HG03139 (cell line): ENCODE data around the gene CHAT.

Source experiments
- ATAC-seq: cut with Tn5 transposase; IDR thresholded peaks from one replicate; pipeline ENCODE4 v1.9.1; 2021; ENCODE audit not compliant: unreplicated experiment

CHAT gene

DNA sequence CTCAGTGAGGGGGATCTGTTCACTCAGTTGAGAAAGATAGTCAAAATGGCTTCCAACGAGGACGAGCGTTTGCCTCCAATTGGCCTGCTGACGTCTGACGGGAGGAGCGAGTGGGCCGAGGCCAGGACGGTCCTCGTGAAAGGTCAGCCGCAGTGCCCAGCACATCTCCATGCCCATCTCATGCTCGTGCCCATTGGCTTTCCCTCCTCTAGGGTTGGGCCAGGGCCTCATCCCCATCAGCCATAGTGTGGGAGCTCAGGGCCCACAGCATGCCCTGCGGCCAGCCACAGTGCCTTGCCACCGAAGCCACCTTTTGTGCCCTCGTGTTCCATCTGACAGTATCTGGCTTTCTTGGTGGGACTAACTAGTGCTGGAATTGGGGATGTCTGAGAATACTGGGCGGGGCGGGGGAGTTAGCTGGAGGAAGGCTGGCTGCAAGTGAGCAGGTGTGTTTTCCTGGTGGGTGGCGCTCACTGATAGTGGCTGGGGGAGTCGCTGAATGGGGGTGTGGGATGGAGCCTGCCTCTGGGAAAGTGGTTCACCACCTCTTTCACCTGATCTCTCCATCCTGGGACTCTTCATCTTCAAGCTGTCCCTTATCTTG is 13.9 kb downstream of the CHAT start:
- no peak for ATAC-seq

- ATAC-seq, result no peak
Measured at GRCh38 chr10:49628599-49628998, 14.8 kb downstream of the CHAT start.

- no peak for ATAC-seq
Measured at GRCh38 chr10:49629431-49629881, 15.6 kb downstream of the CHAT start.

DNA sequence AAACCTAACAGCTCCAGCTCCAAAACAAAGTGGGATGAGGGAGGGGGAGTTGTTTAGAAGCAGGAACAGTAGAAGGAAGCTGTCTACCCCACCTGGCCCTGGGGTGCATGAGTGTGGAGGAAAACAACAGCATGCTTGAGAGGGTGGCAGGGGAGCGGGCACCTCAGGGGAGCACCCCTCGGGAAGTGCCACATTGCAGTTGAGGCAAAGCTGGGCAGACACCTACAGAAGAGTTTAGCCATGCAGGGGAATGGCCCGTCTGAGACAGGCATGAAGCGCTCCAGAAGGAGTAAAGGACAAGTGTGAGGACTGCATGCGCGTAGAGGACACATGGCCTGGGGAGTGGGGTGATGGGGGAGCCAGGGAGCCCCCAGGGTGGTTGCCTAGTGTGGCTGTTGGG is 18.1 kb downstream of the CHAT start:
- ATAC-seq, result no peak

GRCh38 chr10:49632406-49633317 is 18.8 kb downstream of the CHAT start:
- no peak for ATAC-seq

GRCh38 chr10:49633327-49634068 is 19.7 kb downstream of the CHAT start:
- no peak for ATAC-seq

- no peak for ATAC-seq
Measured at GRCh38 chr10:49634069-49634660, 20.3 kb downstream of the CHAT start.

DNA sequence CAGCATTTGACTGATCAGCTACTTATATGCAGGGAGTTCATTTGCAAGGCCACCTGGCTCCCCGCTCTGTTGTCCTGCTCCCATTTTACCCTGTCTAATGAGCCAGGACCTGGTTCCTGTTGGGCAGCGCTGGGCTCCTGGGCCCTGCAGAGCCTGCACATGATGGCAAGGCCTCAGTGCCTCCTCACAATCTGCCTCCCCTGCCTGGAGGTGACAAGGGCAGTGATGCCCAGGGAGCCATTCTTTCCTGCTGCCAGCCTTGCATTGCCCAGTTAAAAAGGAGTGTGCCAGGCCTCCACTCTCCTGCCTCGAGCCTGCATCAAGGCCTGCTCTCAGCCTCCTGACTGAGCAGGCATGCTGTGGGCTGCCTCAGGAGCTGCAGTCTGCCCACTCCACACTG is 28.5 kb downstream of the CHAT start:
- ATAC-seq, result no peak

GRCh38 chr10:49643241-49644034 is 29.6 kb downstream of the CHAT start:
- no peak for ATAC-seq

DNA sequence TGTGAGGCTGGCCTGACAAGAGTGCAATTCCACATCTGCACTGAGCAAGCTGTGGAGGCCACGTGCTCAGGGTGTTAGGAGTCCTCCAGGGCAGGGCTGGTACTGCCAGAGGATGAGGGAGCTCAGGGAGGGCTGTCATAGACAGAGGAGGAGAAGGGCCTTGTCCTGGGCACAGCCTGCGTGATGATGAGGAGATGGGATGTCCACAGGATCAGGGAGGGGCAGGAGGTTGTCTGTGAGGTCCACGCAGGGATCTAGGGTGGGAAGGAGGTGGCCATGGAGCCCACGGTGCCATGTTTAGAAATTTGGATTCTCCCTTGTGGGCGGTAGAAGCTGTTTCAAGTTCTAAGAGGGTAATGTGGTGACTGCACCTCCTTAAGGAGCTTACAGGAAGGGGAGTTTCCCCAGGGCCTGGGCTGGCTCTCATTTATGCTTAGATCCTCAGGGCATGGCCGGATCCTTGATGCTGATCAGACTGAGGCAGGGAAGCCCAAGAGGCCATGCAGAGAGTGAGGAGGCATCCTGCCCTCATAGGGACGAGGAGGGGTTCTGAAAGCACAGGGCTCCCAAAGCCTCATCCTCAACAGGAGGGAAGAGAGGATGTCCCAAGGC is 30.3 kb downstream of the CHAT start:
- ATAC-seq, result no peak

GRCh38 chr10:49645417-49645816 is 31.6 kb downstream of the CHAT start:
- no peak for ATAC-seq

DNA sequence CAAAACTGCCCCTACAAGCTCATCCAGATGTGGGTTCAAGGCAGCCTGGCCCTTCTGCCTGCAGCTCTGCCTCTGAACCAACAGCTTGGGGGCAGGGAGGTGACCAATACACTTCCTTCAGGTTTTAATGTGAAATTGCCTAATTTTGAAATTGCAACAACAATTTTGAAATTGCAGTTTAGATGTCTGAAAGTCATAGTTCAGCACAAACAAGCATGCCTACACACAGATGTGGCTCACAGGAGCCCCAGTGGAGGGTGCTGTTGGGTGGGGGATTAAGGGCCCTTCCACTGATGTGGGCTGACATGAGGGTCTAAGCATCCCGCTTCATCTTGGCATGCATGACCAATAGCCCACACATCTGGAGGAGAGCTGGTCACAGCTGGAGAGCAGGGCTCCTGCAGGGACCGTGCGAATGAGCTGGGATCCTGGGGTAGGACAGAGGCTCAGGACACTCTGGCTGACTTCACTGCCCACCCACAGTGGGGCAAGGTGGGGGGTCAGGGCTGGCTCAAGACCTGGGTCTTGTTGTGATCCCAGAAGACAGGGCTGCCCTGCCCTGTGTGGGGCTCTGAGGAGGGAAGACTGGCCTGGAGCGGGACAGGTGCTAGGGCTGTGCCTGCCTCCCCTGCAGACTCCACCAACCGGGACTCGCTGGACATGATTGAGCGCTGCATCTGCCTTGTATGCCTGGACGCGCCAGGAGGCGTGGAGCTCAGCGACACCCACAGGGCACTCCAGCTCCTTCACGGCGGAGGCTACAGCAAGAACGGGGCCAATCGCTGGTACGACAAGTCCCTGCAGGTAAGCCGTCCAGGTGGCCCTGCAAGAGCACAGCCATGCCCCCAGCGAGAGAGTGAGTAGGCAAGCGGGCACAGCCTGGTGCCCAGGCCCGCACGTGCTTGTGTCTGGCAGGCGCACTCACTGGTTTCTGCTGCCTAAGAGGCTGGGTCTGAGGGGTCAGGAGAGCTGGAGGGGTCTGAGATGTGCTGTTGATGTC is 32.3 kb downstream of the CHAT start:
- ATAC-seq, result no peak

DNA sequence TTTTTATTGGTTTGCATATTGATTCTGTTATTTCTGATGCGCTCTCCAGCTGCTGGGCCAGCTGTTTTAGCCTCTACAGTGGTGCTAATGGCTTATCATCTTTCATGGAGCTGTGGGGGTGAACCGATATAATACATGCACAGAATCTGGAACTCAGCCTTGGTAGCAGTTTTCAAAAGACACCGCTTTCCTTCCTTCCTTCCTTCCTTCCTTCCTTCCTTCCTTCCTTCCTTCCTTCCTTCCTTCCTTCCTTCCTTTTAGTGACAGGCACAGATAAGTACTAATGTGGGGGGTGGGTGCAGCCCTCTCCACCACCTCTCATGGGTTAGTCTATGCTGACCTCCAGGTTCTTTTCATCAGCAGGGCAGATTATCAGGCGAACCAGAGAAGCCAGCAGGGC is 33.7 kb downstream of the CHAT start:
- ATAC-seq, result no peak

DNA sequence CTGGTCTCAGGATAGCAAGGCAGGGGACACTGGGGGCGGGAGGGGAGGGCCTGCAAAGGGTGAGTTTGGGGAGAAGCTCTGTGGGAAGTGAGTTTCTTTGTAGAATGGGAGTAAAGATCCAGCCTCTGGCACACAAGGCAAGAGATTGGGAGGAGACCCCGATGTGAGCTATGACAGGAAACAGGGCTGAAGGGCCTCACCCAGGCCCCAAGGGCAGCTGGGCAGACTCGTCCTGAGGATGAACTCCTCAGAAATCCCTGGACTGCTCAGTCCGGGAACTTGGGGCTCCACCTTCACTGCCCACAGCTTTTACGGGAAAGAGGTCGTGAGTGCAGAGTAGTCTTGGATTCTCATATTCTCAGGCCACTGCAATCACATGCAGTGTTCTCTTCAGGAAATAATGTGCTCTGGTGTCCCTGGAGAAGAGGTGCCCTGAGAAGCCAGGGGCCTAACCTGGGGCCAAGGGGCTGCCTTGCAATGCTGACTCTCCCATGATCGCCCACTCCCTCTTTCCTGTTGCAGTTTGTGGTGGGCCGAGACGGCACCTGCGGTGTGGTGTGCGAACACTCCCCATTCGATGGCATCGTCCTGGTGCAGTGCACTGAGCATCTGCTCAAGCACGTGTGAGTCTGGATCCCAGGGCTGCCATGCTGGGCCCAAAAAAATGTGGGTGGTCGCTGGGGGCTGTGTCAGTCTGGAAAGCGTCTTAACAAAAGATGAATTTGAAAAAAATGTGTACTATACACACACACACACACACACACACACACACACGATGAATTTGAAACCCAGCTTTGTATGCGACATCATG is 34.4 kb downstream of the CHAT start:
- ATAC-seq, result no peak

GRCh38 chr10:49649294-49649693 is 35.5 kb downstream of the CHAT start:
- ATAC-seq, result no peak

DNA sequence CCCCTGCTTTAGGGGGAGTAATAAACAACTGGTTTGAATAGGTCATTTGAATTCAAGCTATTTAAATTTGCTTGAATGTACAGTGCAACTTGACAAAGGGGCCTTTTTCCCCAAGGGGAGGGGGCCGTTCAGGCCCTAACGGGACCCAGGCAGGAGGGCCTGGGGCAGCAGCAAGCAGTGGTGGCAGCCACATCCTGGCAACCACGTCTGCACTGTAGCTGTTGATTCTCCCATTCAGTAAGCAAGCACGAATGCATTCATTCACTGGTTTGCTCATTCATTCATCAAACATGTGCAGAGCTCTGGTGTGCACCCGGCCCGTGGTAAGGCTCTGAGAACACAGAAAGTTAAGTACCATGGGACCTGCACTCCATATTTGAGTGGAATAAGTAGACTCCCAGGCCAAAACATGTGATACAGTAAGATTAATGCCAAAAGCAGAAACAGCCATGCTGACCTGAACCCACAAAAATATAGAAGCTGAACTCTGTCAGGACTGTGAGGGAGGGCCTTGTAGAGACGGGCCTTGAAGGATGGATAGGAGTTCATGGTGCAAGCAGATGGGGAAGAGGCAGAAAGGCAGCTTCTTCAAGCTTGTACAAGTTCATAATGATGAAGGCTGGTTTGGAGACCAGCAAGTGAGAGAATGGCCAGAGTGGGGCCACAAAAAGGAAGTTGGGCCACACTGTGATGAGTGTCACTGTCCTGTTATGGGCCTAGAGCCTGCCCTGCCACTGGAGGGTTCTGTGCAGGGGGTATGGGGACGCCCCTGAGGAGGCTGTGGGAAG is 36.3 kb downstream of the CHAT start:
- no peak for ATAC-seq

GRCh38 chr10:49650724-49651034 is 36.8 kb downstream of the CHAT start:
- no peak for ATAC-seq
